Choroid plexus epithelial cell (primary cell): ENCODE measurements around the gene CXCL16.

Experiments used
- DNase-seq: peaks from one replicate; pipeline ENCODE4 v3.0.0-alpha.2; 2010; ENCODE audit warnings: low read depth
- H3K4me3 ChIP-seq: 2 replicates; pipeline ENCODE4 v1.5.1; 2011; ENCODE audit warnings: low read depth, mild to moderate bottlenecking, control low read depth, low read length, moderate library complexity
- TF ChIP-seq, protein P1 (sequence below): conservative IDR thresholded peaks from 2 replicates; pipeline ENCODE4 v1.5.1; 2011; ENCODE audit warnings: low read depth, mild to moderate bottlenecking, control low read depth, inconsistent platforms, low read length, moderate library complexity

Gene CXCL16

DNA sequence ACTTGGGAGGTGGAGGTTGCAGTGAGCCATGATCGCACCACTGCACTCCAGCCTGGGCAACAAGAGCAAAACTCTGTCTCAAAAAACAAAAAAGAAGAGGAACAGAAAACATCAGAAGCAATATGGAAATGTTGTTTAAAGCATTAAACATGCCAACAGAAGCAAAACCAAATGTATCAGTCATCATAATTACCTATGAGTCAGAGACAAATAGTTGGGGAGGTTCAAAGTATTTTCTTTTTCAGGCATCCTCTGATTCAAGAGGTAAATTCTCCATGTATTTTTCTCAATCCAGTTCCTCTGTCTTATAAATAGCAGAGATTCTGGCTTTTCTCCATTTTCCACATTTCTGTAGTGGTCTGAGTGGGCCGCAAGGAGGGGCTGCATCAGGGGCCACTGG is 29.9 kb upstream of the CXCL16 start:
- TF ChIP-seq, protein P1, sequence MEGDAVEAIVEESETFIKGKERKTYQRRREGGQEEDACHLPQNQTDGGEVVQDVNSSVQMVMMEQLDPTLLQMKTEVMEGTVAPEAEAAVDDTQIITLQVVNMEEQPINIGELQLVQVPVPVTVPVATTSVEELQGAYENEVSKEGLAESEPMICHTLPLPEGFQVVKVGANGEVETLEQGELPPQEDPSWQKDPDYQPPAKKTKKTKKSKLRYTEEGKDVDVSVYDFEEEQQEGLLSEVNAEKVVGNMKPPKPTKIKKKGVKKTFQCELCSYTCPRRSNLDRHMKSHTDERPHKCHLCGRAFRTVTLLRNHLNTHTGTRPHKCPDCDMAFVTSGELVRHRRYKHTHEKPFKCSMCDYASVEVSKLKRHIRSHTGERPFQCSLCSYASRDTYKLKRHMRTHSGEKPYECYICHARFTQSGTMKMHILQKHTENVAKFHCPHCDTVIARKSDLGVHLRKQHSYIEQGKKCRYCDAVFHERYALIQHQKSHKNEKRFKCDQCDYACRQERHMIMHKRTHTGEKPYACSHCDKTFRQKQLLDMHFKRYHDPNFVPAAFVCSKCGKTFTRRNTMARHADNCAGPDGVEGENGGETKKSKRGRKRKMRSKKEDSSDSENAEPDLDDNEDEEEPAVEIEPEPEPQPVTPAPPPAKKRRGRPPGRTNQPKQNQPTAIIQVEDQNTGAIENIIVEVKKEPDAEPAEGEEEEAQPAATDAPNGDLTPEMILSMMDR = no peak
- no peak for DNase-seq
- no peak overlapping the region for H3K4me3 ChIP-seq

DNA sequence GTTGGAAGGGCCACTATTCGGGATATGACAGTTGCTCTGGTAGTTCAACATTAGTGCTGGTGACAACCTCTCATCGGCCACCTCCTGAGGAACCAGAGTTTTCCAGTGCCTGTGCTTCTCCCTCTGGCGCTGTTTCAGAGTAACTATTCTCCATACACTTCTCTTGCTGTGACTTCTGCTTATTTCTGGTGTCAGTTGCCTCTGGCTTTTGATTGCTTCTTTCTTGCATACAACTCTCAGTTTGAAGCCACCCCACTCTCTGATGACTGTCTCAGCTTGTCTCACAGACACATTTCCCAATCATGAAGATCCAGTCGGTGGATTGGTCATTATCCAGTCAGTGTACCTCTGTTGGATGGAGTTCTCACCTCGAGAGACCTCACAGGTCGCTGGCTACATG is 28.6 kb upstream of the CXCL16 start:
- DNase-seq = no peak
- TF ChIP-seq, protein P1 = no peak
- no peak overlapping the region for H3K4me3 ChIP-seq

GRCh38 chr17:4766723-4767122 is 27.0 kb upstream of the CXCL16 start:
- no peak for DNase-seq
- TF ChIP-seq, protein P1 = no peak
- H3K4me3 ChIP-seq = no peak overlapping the region

DNA sequence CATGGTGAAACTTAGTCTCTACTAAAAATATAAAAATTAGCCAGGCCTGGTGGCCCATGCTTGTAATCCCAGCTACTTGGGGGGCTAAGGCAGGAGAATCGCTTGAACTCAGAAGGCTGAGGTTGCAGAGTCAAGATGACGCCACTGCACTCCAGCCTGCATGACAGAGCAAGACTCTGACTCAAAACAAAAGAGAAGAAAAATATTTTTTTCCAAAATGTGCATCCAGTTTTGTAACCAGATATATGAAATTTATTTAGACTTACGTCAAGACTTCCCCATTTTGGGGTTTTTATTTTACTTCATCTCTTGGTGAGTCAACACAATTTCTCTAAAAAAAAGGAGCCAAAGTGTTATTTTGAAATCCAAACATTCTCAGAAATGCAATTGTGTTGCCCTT is 26.5 kb upstream of the CXCL16 start:
- TF ChIP-seq, protein P1 = no peak
- H3K4me3 ChIP-seq = no peak overlapping the region
- no peak for DNase-seq

GRCh38 chr17:4764595-4764994 is 24.9 kb upstream of the CXCL16 start:
- TF ChIP-seq, protein P1 = no peak
- no peak overlapping the region for H3K4me3 ChIP-seq
- DNase-seq = no peak

DNA sequence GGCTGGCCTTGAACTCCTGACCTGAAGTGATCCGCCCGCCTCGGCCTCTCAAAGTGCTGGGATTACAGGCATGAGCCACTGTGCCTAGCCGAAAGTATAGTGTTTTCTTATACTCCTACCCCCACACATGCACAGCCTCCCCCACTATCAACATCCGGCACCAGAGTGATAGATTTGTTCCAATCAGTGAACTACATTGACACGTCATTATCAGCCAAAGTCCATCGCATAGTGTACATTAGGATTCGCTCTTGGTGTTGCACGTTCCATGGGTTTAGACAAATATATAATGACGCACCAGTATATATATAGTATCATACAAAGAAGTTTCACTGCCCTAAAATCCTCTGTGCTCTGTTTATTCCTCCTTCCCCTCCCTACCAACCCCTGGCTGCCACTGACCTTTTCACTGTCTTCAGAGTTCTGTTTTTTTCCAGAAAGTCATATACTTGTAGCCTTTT is 20.1 kb upstream of the CXCL16 start:
- no peak overlapping the region for H3K4me3 ChIP-seq
- TF ChIP-seq, protein P1 = no peak
- no peak for DNase-seq

GRCh38 chr17:4753392-4753791 is 13.7 kb upstream of the CXCL16 start:
- no peak for DNase-seq
- TF ChIP-seq, protein P1 = no peak
- H3K4me3 ChIP-seq = no peak overlapping the region
